GM13977 (cell line): ENCODE data around the gene LRRC52.

Experiments
- DNase-seq: peaks from one replicate; pipeline ENCODE4 v3.0.0; 2012; ENCODE audit warnings: low spot score
- CTCF ChIP-seq: IDR thresholded peaks from 2 replicates; pipeline ENCODE4 v1.5.1; 2012; ENCODE audit warnings: mild to moderate bottlenecking, control low read depth; ENCODE audit not compliant: insufficient read depth; ENCODE audit errors: extremely low read depth, missing control alignments
- in situ Hi-C: fragments of 300-500 bp; cut with MboI; formaldehyde crosslinking; loops from one replicate; pipeline ENCODE4 v1.12.0; 2022; ENCODE audit warnings: low sequenced_read_pairs, low pct_unique_long_range_greater_than_20kb, mixed read lengths, inconsistent platforms; ENCODE audit not compliant: unreplicated experiment

Gene LRRC52

GRCh38 chr1:165543532-165544438 lies at the start of gene LRRC52:
LRRC52 (plus strand) TSS chr1:165544000; CDS start chr1:165544297, 297 bp downstream.
- in situ Hi-C loops, result no loop called here
- no peak for TF ChIP-seq CTCF
- no peak for DNase-seq

- in situ Hi-C loops, result no loop called here
These were observed 48.6 kb upstream of the LRRC52 start for GRCh38 chr1:165494949-165495857.

GRCh38 chr1:165495858-165496205 lies 48.0 kb upstream of the LRRC52 start:
- TF ChIP-seq CTCF, result no peak
- DNase-seq, result no peak
- in situ Hi-C loops, result no loop called here

More at GRCh38 chr1:165494949-165495857, 48.6 kb upstream of the LRRC52 start:
- no peak for DNase-seq
- no peak for TF ChIP-seq CTCF

GRCh38 chr1:165496501-165496900 lies 47.3 kb upstream of the LRRC52 start:
- DNase-seq, result no peak
- in situ Hi-C loops, result no loop called here
- TF ChIP-seq CTCF, result no peak

GRCh38 chr1:165497069-165498013 lies 46.5 kb upstream of the LRRC52 start:
- no peak for TF ChIP-seq CTCF
- no peak for DNase-seq
- in situ Hi-C loops, result no loop called here
